Lung (tissue), 12 donors: ENCODE measurements around the gene ADAMTS2. TPM values are rescaled to one million over a fixed set of nuclear protein-coding genes. Genes with fewer than 3 reads are reported as not detected.

Experiments
- ATAC-seq: fragments of 200-7000 bp; cut with Tn5 transposase; one replicate; pipeline ENCODE4 v1.9.1; 2020; ENCODE audit warnings: moderate number of reproducible peaks; ENCODE audit not compliant: insufficient read depth, low FRiP score
- DNase-seq, 3 donors: peaks; one replicate each; pipeline ENCODE4 v3.0.0-alpha.2; 2013 to 2017
- H3K27ac ChIP-seq, 2 donors: one replicate each; pipeline ENCODE4 v1.5.1; 2013; ENCODE audit warnings: mild to moderate bottlenecking in 2 of 2, moderate library complexity in 2 of 2, control low read depth in 1 of 2, inconsistent platforms in 1 of 2, low read depth in 1 of 2, low read length in 1 of 2
- H3K27me3 ChIP-seq, 3 donors: one replicate each; pipeline ENCODE4 v1.5.1; 2013; ENCODE audit warnings: low read length in 2 of 3; ENCODE audit not compliant: control insufficient read depth in 3 of 3, insufficient read depth in 3 of 3
- H3K36me3 ChIP-seq, 4 donors: one replicate each; pipeline ENCODE4 v1.5.1; 2013; ENCODE audit warnings: low read length in 4 of 4, mild to moderate bottlenecking in 1 of 4, moderate library complexity in 1 of 4; ENCODE audit not compliant: control insufficient read depth in 4 of 4, insufficient read depth in 4 of 4
- H3K4me1 ChIP-seq, 5 donors: one replicate each; pipeline ENCODE4 v1.5.1; 2013; ENCODE audit warnings: low read length in 5 of 5, mild to moderate bottlenecking in 2 of 5, moderate library complexity in 1 of 5; ENCODE audit not compliant: control insufficient read depth in 5 of 5, insufficient read depth in 5 of 5
- H3K4me3 ChIP-seq: one replicate; pipeline ENCODE4 v1.5.1; 2013; ENCODE audit warnings: mild to moderate bottlenecking, control low read depth, moderate library complexity
- H3K9ac ChIP-seq, 2 donors: one replicate each; pipeline ENCODE4 v1.5.1; 2013; ENCODE audit warnings: low read length in 2 of 2, control low read depth in 1 of 2; ENCODE audit not compliant: insufficient read depth in 1 of 2
- H3K9me3 ChIP-seq, 4 donors: one replicate each; pipeline ENCODE4 v1.5.1; 2013; ENCODE audit warnings: low read length in 3 of 4, mild to moderate bottlenecking in 1 of 4, moderate library complexity in 1 of 4; ENCODE audit not compliant: control insufficient read depth in 4 of 4, insufficient read depth in 3 of 4
- CTCF ChIP-seq: IDR thresholded peaks from 2 replicates; pipeline ENCODE4 v1.5.1; 2012; ENCODE audit warnings: mild to moderate bottlenecking; ENCODE audit errors: control extremely low read depth, extremely low read depth
- WGBS, 2 donors: extraction: QIAGEN DNeasy Blood & Tissue Kit; methylation state at CpG; one replicate each; pipeline ENCODE4 v1.1.7; 2013; 5-methylcytosine and 5-hydroxymethylcytosine counted together
- polyA plus RNA-seq, 2 donors: library from polyadenylated mRNA; stranded (reverse); fragments of 200-250 nt; gene quantifications; one replicate each; pipeline ENCODE4 v1.2.1, GENCODE V29; 2013
- total RNA-seq, 2 donors: library from RNA; depleted of rRNA in 1 of 2; stranded (reverse); fragments of >200 nt in 1 of 2; gene quantifications; one replicate each; pipeline ENCODE4 v1.2.1, GENCODE V29; 2014 to 2021
- donor health status: control.
- donor health status: control.
- donor health status: Bipolar disorder and iron deficiency.
- donor health status: healthy.
- donor health status: DM: yes; HTN: yes; CAD: no.

ADAMTS2 gene
- total and polyA plus RNA-seq, 4 donors = 9.3 to 45.5 (median 28.7) TPM

- no peak overlapping the region for H3K27ac ChIP-seq
- H3K27me3 ChIP-seq = no peaks in the 10 kb centered on the region
- H3K36me3 ChIP-seq = no peaks in the 10 kb centered on the region
- no peak overlapping the region for H3K4me3 ChIP-seq
- no peak for DNase-seq
- peaks cover 0 to 7% (median 0%) of the 10 kb centered on the region in 5 donors for H3K4me1 ChIP-seq
- TF ChIP-seq CTCF = no peak
- no peak for ATAC-seq
- H3K9ac ChIP-seq = no peak overlapping the region
- 88 to 90% methylated on average over 13 of the region's 13 CpGs for WGBS, 2 donors
- peaks cover 0 to 8% (median 0%) of the 10 kb centered on the region in 4 donors for H3K9me3 ChIP-seq
Measured at GRCh38 chr5:179308563-179309382, 36.5 kb downstream of the ADAMTS2 start.

GRCh38 chr5:179307931-179308471 lies 37.3 kb downstream of the ADAMTS2 start:
- DNase-seq (no peak), ATAC-seq (no peak)
- TF ChIP-seq CTCF = no peak

GRCh38 chr5:179307013-179307800 lies 38.1 kb downstream of the ADAMTS2 start:
- ATAC-seq = no peak

More at GRCh38 chr5:179307931-179308471, 37.3 kb downstream of the ADAMTS2 start:
- H3K9ac ChIP-seq = no peak overlapping the region
- H3K27me3 ChIP-seq = no peaks in the 10 kb centered on the region
- H3K4me1 ChIP-seq = peaks cover 0 to 14% (median 2%) of the 10 kb centered on the region in 5 donors
- H3K9me3 ChIP-seq = peaks cover 0 to 8% (median 1%) of the 10 kb centered on the region in 4 donors
- no peaks in the 10 kb centered on the region for H3K36me3 ChIP-seq
- no peak overlapping the region for H3K4me3 ChIP-seq
- 80 to 87% methylated on average over 24 of the region's 24 CpGs for WGBS, 2 donors
- no peak overlapping the region for H3K27ac ChIP-seq

More at GRCh38 chr5:179307013-179307800, 38.1 kb downstream of the ADAMTS2 start:
- WGBS, 2 donors = 91 to 92% methylated on average over 29 of the region's 29 CpGs
- Histone ChIP-seq H3K4me1 (peaks cover 0 to 16% (median 2%) of the 10 kb centered on the region in 5 donors), H3K27me3 (no peaks in the 10 kb centered on the region), H3K36me3 (no peaks in the 10 kb centered on the region), H3K4me3 (no peak overlapping the region), H3K9me3 (peaks cover 0 to 8% (median 1%) of the 10 kb centered on the region in 4 donors), H3K27ac (no peak overlapping the region), H3K9ac (no peak overlapping the region)
- TF ChIP-seq CTCF = no peak
- DNase-seq = peak in 1 of 3 donors; percentile 6
